Endodermal cell (in vitro differentiated cells): ENCODE data around the gene ADAMTS2. TPM values are rescaled to one million over a fixed set of nuclear protein-coding genes. Genes with fewer than 3 reads are reported as not detected.
A peak's percentile ranks its signal among the peaks of the same experiment; 100 is the strongest.

Experiments used
- DNase-seq: peaks from one replicate; pipeline ENCODE4 v3.0.0-alpha.2; 2017
- H3K27ac ChIP-seq: 2 replicates; pipeline ENCODE4 v1.5.1; 2013; ENCODE audit warnings: mild to moderate bottlenecking, low read depth, low read length, moderate library complexity
- H3K27me3 ChIP-seq: 2 replicates; pipeline ENCODE4 v1.6.1; 2013; ENCODE audit warnings: mild to moderate bottlenecking, low read length, moderate library complexity; ENCODE audit not compliant: insufficient read depth, control insufficient read depth, poor library complexity, severe bottlenecking
- H3K36me3 ChIP-seq: 2 replicates; pipeline ENCODE4 v1.7.0; 2013; ENCODE audit warnings: mild to moderate bottlenecking, low read length, moderate library complexity; ENCODE audit not compliant: control insufficient read depth, insufficient read depth
- H3K4me1 ChIP-seq: one replicate; pipeline ENCODE4 v1.7.0; 2013; ENCODE audit warnings: low read length; ENCODE audit not compliant: control insufficient read depth, insufficient read depth
- H3K4me3 ChIP-seq: 2 replicates; pipeline ENCODE4 v1.5.1; 2013; ENCODE audit warnings: mild to moderate bottlenecking, low read length, moderate library complexity
- H3K9ac ChIP-seq: 2 replicates; pipeline ENCODE4 v1.6.1; 2013; ENCODE audit warnings: mild to moderate bottlenecking, low read length, moderate library complexity; ENCODE audit not compliant: poor library complexity, severe bottlenecking; ENCODE audit errors: extremely low read depth
- H3K9me3 ChIP-seq: 2 replicates; pipeline ENCODE4 v1.6.1; 2013; ENCODE audit warnings: mild to moderate bottlenecking, low read length, moderate library complexity; ENCODE audit not compliant: control insufficient read depth
- H3K27ac Mint-ChIP-seq: 2 replicates; pipeline ENCODE4 v1.8.0; 2020; ENCODE audit warnings: mixed read lengths
- H3K27me3 Mint-ChIP-seq: 2 replicates; pipeline ENCODE4 v1.8.0; 2021; ENCODE audit warnings: mild to moderate bottlenecking, mixed read lengths; ENCODE audit not compliant: insufficient read depth
- H3K36me3 Mint-ChIP-seq: 2 replicates; pipeline ENCODE4 v1.8.0; 2020; ENCODE audit warnings: low read depth, mixed read lengths
- H3K4me1 Mint-ChIP-seq: 2 replicates; pipeline ENCODE4 v1.8.0; 2020; ENCODE audit warnings: mixed read lengths
- H3K4me3 Mint-ChIP-seq: 2 replicates; pipeline ENCODE4 v1.8.0; 2020; ENCODE audit warnings: mild to moderate bottlenecking, moderate library complexity, mixed read lengths
- H3K9me3 Mint-ChIP-seq: 2 replicates; pipeline ENCODE4 v1.8.0; 2020; ENCODE audit warnings: mild to moderate bottlenecking, mixed read lengths
- WGBS, 2 experiments: methylation state at CpG; one replicate each; pipeline versions ENCODE4 v1.1.5 to v1.1.7; 2013; ENCODE audit warnings: missing lambda C conversion rate in 2 of 2, mixed read lengths in 1 of 2; ENCODE audit not compliant: insufficient coverage in 1 of 2, insufficient read length in 1 of 2; 5-methylcytosine and 5-hydroxymethylcytosine counted together
- total RNA-seq, 2 donors: library from RNA; stranded (reverse); fragmentation: NEBNext Ultra II Directional in 1 of 2; extraction: Animal tissue kit (Norgen Biotek cat#: 25700) in 1 of 2; gene quantifications; 2 replicates in 1 of 2; 3 replicates in 1 of 2; pipeline ENCODE4 v1.2.1, GENCODE V29; 2021
- TF ChIP-seq, protein P1 (sequence below): fragments of 200-600 bp; sonication (generic); conservative IDR thresholded peaks from 2 replicates; pipeline ENCODE4 v1.5.0; 2021; ENCODE audit warnings: antibody characterized with exemption, mild to moderate bottlenecking

The ADAMTS2 gene
- total RNA-seq, 2 donors from 2014 or later, result 1.2 to 2.6 TPM

DNA sequence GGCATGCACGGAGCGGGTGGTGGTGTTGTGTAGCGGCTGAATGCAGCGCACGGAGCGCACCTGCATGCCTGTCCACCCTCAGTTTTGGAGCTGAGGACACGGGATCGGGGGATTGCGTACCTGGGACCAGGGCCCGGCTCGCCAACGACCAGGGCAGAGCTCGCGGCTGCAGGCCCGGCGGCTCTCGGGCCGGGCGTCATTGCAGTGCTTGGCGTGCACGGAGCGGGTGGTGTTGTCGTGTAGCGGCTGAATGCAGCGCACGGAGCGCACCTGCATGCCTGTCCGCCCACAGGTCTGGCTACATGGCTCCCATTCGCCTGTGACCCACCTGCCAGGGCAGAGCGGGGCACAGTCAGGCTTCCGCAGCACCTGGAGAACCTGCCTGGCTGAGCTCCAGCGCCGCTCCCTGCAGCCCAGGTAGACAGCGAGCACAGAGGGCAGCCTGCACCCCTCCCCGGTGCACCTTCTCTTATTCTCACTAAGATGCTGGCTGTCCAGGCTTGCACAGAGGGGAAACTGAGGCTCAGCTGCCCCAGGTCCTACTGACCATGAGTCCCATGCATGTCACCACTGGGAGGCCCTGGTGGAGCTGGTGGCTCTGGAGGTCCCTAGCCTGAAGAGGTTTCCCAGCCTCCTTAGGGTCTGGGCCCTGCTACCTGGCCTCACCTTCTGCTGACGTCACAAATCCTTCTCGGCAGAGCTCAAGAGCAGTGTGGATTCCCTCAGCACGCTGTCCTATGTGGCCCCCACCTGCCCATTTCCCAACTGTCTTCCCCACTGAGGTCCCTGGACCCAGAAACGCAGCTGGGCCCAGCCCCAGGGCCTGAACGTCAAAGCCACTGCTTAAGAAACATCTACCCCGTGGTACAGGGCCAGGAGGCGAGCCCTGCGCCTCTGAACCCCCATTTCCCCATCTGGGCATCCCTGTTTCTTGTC, 220.1 kb downstream of the ADAMTS2 start:
- TF ChIP-seq, protein P1, sequence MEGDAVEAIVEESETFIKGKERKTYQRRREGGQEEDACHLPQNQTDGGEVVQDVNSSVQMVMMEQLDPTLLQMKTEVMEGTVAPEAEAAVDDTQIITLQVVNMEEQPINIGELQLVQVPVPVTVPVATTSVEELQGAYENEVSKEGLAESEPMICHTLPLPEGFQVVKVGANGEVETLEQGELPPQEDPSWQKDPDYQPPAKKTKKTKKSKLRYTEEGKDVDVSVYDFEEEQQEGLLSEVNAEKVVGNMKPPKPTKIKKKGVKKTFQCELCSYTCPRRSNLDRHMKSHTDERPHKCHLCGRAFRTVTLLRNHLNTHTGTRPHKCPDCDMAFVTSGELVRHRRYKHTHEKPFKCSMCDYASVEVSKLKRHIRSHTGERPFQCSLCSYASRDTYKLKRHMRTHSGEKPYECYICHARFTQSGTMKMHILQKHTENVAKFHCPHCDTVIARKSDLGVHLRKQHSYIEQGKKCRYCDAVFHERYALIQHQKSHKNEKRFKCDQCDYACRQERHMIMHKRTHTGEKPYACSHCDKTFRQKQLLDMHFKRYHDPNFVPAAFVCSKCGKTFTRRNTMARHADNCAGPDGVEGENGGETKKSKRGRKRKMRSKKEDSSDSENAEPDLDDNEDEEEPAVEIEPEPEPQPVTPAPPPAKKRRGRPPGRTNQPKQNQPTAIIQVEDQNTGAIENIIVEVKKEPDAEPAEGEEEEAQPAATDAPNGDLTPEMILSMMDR, result no peak
- Histone ChIP-seq H3K36me3 (no peaks in the 10 kb centered on the region), H3K27me3 (no peaks in the 10 kb centered on the region), H3K27ac (no peak overlapping the region), H3K9me3 (no peaks in the 10 kb centered on the region), H3K9ac (no peak overlapping the region), H3K4me1 (no peaks in the 10 kb centered on the region), H3K4me3 (no peak overlapping the region)
- peak; percentile 15 for DNase-seq
- Mint-ChIP-seq H3K36me3 (no peaks in the 10 kb centered on the region), H3K27me3 (no peaks in the 10 kb centered on the region), H3K27ac (no peak overlapping the region), H3K9me3 (peaks cover 2% of the 10 kb centered on the region), H3K4me3 (no peak overlapping the region), H3K4me1 (no peaks in the 10 kb centered on the region)
- WGBS, 2 experiments, result 91 to 93% methylated on average over 38 to 43 of the region's 43 CpGs

DNA sequence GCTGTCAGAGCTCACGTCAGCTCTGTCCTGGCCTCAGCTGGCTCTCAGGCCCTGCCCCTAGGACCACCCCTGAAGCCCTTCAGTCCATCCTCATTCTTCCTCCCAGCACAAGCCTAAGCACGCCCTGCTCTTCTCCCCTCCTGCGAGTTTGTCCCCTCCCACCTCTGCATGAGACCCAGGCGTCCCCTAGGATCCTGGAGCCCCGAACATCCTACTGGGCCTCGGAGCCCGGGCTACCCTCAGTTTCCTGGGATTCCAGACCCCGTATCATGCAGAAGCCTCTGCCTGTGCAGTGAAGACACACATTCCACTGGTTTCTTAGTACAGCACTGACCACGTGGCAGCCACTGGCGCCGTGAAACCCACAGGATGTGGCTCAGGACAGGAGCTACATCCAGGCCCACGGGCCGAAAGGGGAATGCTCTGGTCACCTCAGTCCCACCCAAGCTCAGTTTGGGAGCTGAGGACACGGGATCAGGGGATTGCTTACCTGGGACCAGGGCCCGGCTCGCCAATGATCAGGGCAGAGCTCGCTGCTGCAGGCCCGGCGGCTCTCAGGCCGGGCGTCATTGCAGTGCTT, 220.9 kb downstream of the ADAMTS2 start:
- Histone ChIP-seq H3K9ac (no peak overlapping the region), H3K27me3 (no peaks in the 10 kb centered on the region), H3K9me3 (no peaks in the 10 kb centered on the region), H3K4me1 (no peaks in the 10 kb centered on the region), H3K27ac (no peak overlapping the region), H3K36me3 (no peaks in the 10 kb centered on the region), H3K4me3 (no peak overlapping the region)
- 92 to 93% methylated on average over 18 to 21 of the region's 21 CpGs for WGBS, 2 experiments
- Mint-ChIP-seq H3K27me3 (no peaks in the 10 kb centered on the region), H3K4me1 (no peaks in the 10 kb centered on the region), H3K4me3 (no peak overlapping the region), H3K9me3 (peaks cover 4% of the 10 kb centered on the region), H3K36me3 (no peaks in the 10 kb centered on the region), H3K27ac (no peak overlapping the region)
- TF ChIP-seq, protein P1, result no peak
- DNase-seq, result peak; percentile 24

DNA sequence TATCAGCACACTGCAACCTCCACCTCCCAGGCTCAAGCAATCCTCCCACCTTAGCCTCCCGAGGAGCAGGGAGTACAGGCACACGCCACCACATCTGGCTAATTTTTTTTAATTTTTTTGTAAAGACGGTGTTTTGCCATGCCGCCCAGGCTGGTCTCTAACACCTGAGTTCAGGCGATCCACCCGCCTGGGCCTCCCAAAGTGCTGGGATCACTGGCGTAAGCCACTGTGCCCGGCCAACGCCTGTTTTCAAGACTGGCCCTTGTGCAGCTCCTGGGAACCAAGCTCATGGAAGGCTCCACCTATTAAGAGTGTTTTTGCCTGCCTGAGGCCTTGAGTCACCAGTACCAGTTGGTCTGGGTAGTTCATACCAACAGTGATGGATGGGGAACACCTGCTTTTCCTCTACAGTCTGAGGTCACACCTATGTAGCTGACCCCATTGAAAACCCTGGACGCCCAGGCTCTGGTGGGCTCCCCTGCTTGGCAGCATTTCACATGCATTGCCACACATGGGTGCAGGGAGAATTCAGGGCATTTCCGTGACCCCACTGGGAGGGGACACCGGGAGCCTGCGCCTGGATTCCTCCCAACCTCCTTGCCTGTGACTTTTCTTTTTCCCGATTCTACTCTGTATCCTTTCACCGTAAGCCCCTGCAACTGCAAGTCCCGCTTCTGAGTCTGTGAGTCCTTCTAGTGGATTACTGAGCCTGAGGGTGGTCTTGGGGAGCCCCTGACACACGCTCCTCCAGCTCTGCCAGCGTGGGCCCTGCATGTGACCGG, 221.6 kb downstream of the ADAMTS2 start:
- no peak overlapping the region for H3K4me3 ChIP-seq
- no peak overlapping the region for H3K27ac ChIP-seq
- no peaks in the 10 kb centered on the region for H3K9me3 ChIP-seq
- Mint-ChIP-seq H3K4me1 (no peaks in the 10 kb centered on the region), H3K27me3 (no peaks in the 10 kb centered on the region), H3K4me3 (no peak overlapping the region), H3K36me3 (no peaks in the 10 kb centered on the region), H3K9me3 (peaks cover 4% of the 10 kb centered on the region), H3K27ac (no peak overlapping the region)
- peak; percentile 24 for DNase-seq
- H3K9ac ChIP-seq, result no peak overlapping the region
- TF ChIP-seq, protein P1, result no peak
- H3K27me3 ChIP-seq, result no peaks in the 10 kb centered on the region
- no peaks in the 10 kb centered on the region for H3K4me1 ChIP-seq
- 89 to 95% methylated on average over 15 to 19 of the region's 19 CpGs for WGBS, 2 experiments
- H3K36me3 ChIP-seq, result no peaks in the 10 kb centered on the region
